H1 (cell line): ENCODE results near the gene SNED1. TPM values are rescaled to one million over a fixed set of nuclear protein-coding genes. Genes with fewer than 3 reads are reported as not detected.
A peak's percentile ranks its signal among the peaks of the same experiment; 100 is the strongest.

Experiments used
- CTCF ChIA-PET: fragments of 300-600 bp; sonication (Branson Sonifier 250); formaldehyde crosslinking; loops from one replicate; lab custom pipeline; 2021; ENCODE audit not compliant: partially characterized antibody; lab: Charles Lee
- POLR2A ChIA-PET: fragments of 300-600 bp; sonication (Branson Sonifier 250); formaldehyde crosslinking; loops from one replicate; lab custom pipeline; 2021; ENCODE audit warnings: inconsistent platforms; ENCODE audit not compliant: partially characterized antibody; lab: Charles Lee
- DNase-seq, 2 experiments: peaks; one replicate each; pipeline versions ENCODE4 v3.0.0 to v3.0.0-alpha.2; 2010 to 2022; ENCODE audit warnings: low spot score in 2 of 2, low read depth in 1 of 2, mixed read lengths in 1 of 2
- FAIRE-seq: peaks from 2 replicates; lab custom pipeline; 2011; peaks lifted over from hg19 to GRCh38; lab: Jason Lieb, UNC
- H2AFZ ChIP-seq: 2 replicates; pipeline ENCODE4 v1.8.1; 2012; ENCODE audit warnings: low read length, inconsistent platforms
- H2AK5ac ChIP-seq: 2 replicates; pipeline ENCODE4 v1.6.1; 2013; ENCODE audit warnings: low read depth, low read length
- H2BK120ac ChIP-seq: replicated peaks from 2 replicates; pipeline ENCODE3; 2013; ENCODE audit warnings: low read depth, low read length, inconsistent platforms
- H2BK12ac ChIP-seq: 2 replicates; pipeline ENCODE4 v1.6.1; 2013; ENCODE audit warnings: low read depth, low read length
- H2BK15ac ChIP-seq: 2 replicates; pipeline ENCODE4 v1.6.1; 2013; ENCODE audit warnings: low read length
- H2BK20ac ChIP-seq: 2 replicates; pipeline ENCODE4 v1.6.1; 2013; ENCODE audit warnings: low read length
- H2BK5ac ChIP-seq: 2 replicates; pipeline ENCODE4 v1.6.1; 2013; ENCODE audit warnings: low read depth, low read length
- H3K14ac ChIP-seq: 2 replicates; pipeline ENCODE4 v1.6.1; 2013; ENCODE audit warnings: inconsistent platforms; ENCODE audit not compliant: insufficient read length
- H3K18ac ChIP-seq: 2 replicates; pipeline ENCODE4 v1.6.1; 2013; ENCODE audit warnings: low read length; ENCODE audit errors: extremely low read depth
- H3K23ac ChIP-seq: 2 replicates; pipeline ENCODE4 v1.6.1; 2013; ENCODE audit warnings: inconsistent platforms; ENCODE audit not compliant: insufficient read length
- H3K23me2 ChIP-seq: 2 replicates; pipeline ENCODE4 v1.6.1; 2013; ENCODE audit warnings: low read depth, low read length
- H3K27ac ChIP-seq: 2 replicates; pipeline ENCODE4 v1.6.1; 2011; ENCODE audit warnings: low read depth, low read length, inconsistent platforms
- H3K27me3 ChIP-seq, 4 experiments: replicated peaks in 1 of 4; 1 replicate in 1 of 4; 2 replicates in 3 of 4; pipeline versions ENCODE4 v1.6.1 to v1.8.1; 2011 to 2013; ENCODE audit warnings: low read length in 3 of 4, mild to moderate bottlenecking in 3 of 4, inconsistent platforms in 2 of 4, mixed read lengths in 2 of 4, moderate library complexity in 1 of 4; ENCODE audit not compliant: control insufficient read depth in 3 of 4, insufficient read depth in 3 of 4; ENCODE audit errors: extremely low read depth in 1 of 4
- H3K36me3 ChIP-seq, 4 experiments: 2 replicates each; pipeline versions ENCODE4 v1.6.1 to v1.8.1; 2011 to 2013; ENCODE audit warnings: mild to moderate bottlenecking in 4 of 4, low read length in 3 of 4, moderate library complexity in 2 of 4, control low read depth in 1 of 4, inconsistent platforms in 1 of 4; ENCODE audit not compliant: insufficient read depth in 4 of 4, control insufficient read depth in 2 of 4
- H3K4ac ChIP-seq: replicated peaks from 2 replicates; pipeline ENCODE3; 2013; ENCODE audit warnings: low read length, low read depth, mixed read lengths, inconsistent platforms; ENCODE audit not compliant: insufficient read length
- H3K4me1 ChIP-seq, 4 experiments: replicated peaks in 1 of 4; 1 replicate in 1 of 4; 2 replicates in 3 of 4; pipeline versions ENCODE4 v1.6.1 to v1.8.1; 2011 to 2013; ENCODE audit warnings: low read length in 3 of 4, inconsistent platforms in 2 of 4, mixed read lengths in 1 of 4; ENCODE audit not compliant: insufficient read depth in 4 of 4, control insufficient read depth in 3 of 4
- H3K4me2 ChIP-seq, 2 experiments: 2 replicates each; pipeline versions ENCODE4 v1.6.1 to v1.8.1; 2011 to 2013; ENCODE audit warnings: low read depth in 2 of 2, low read length in 2 of 2, control low read depth in 1 of 2, inconsistent platforms in 1 of 2, mild to moderate bottlenecking in 1 of 2; ENCODE audit not compliant: insufficient read depth in 1 of 2
- H3K4me3 ChIP-seq, 4 experiments: fragments of 200-600, 300-600 bp in 1 of 4; sonication (generic), shearing (Covaris generic), sonication (Bioruptor Twin) in 1 of 4; 2 replicates each; pipeline versions ENCODE4 v1.5.1 to v1.8.1; 2011 to 2016; ENCODE audit warnings: low read length in 4 of 4, low read depth in 3 of 4, control low read depth in 2 of 4, inconsistent platforms in 2 of 4, mild to moderate bottlenecking in 2 of 4, mixed read lengths in 1 of 4, moderate library complexity in 1 of 4; ENCODE audit not compliant: insufficient read depth in 2 of 4; ENCODE audit errors: extremely low read depth in 1 of 4
- H3K56ac ChIP-seq: replicated peaks from 2 replicates; pipeline ENCODE3; 2013; ENCODE audit warnings: low read depth, mild to moderate bottlenecking, mixed read lengths, low read length, inconsistent platforms; ENCODE audit not compliant: insufficient read length
- H3K79me1 ChIP-seq: 2 replicates; pipeline ENCODE4 v1.6.1; 2013; ENCODE audit warnings: low read depth, low read length, control low read depth
- H3K79me2 ChIP-seq, 2 experiments: 2 replicates each; pipeline versions ENCODE4 v1.6.1 to v1.8.1; 2012 to 2013; ENCODE audit warnings: low read length in 2 of 2, mild to moderate bottlenecking in 2 of 2, inconsistent platforms in 1 of 2; ENCODE audit not compliant: insufficient read depth in 2 of 2, control insufficient read depth in 1 of 2
- H3K9ac ChIP-seq, 4 experiments: replicated peaks in 1 of 4; 1 replicate in 1 of 4; 2 replicates in 3 of 4; pipeline versions ENCODE4 v1.6.1 to v1.8.1; 2011 to 2013; ENCODE audit warnings: low read depth in 3 of 4, low read length in 3 of 4, control low read depth in 2 of 4, mild to moderate bottlenecking in 2 of 4, moderate library complexity in 2 of 4, inconsistent platforms in 1 of 4; ENCODE audit errors: extremely low read depth in 1 of 4
- H3K9me3 ChIP-seq, 2 experiments: 2 replicates each; pipeline versions ENCODE4 v1.6.1 to v1.8.1; 2012 to 2013; ENCODE audit warnings: mild to moderate bottlenecking in 2 of 2, moderate library complexity in 2 of 2, control low read depth in 1 of 2, inconsistent platforms in 1 of 2, low read depth in 1 of 2, low read length in 1 of 2, mixed read lengths in 1 of 2; ENCODE audit not compliant: insufficient read depth in 2 of 2
- H4K20me1 ChIP-seq, 2 experiments: replicated peaks in 1 of 2; 2 replicates each; pipeline versions ENCODE3 to v1.8.1; 2011 to 2013; ENCODE audit warnings: inconsistent platforms in 2 of 2, low read length in 2 of 2, mild to moderate bottlenecking in 1 of 2; ENCODE audit not compliant: insufficient read depth in 2 of 2, control insufficient read depth in 1 of 2
- H4K5ac ChIP-seq: 2 replicates; pipeline ENCODE4 v1.6.1; 2013; ENCODE audit warnings: low read length, low read depth, mixed read lengths, inconsistent platforms; ENCODE audit not compliant: insufficient read length
- H4K8ac ChIP-seq: 2 replicates; pipeline ENCODE4 v1.8.0; 2013; ENCODE audit warnings: mild to moderate bottlenecking, moderate library complexity, low read length, inconsistent platforms; ENCODE audit not compliant: insufficient read depth; ENCODE audit errors: extremely low read depth
- H4K91ac ChIP-seq: replicated peaks from 2 replicates; pipeline ENCODE3; 2013; ENCODE audit warnings: low read length, mixed read lengths, inconsistent platforms; ENCODE audit not compliant: insufficient read length
- BCL11A ChIP-seq, 2 experiments: IDR thresholded peaks; one replicate each; pipeline ENCODE4 v1.6.1; 2011; ENCODE audit warnings: low read depth in 2 of 2, low read length in 2 of 2, mild to moderate bottlenecking in 2 of 2
- CBX5 ChIP-seq: fragments of 300-800, 300-1000 bp; sonication (generic); IDR thresholded peaks from 2 replicates; pipeline ENCODE4 v1.7.1; 2016; ENCODE audit warnings: antibody characterized with exemption, low read length, low read depth
- CREB1 ChIP-seq: IDR thresholded peaks from 2 replicates; pipeline ENCODE4 v1.6.1; 2012; ENCODE audit warnings: inconsistent platforms
- CTBP2 ChIP-seq: IDR thresholded peaks from 2 replicates; pipeline ENCODE4 v1.7.0; 2011; ENCODE audit warnings: borderline replicate concordance, mild to moderate bottlenecking, moderate library complexity, mixed read lengths, low read length; ENCODE audit not compliant: insufficient read depth, insufficient read length
- HDAC6 ChIP-seq: IDR thresholded peaks from one replicate; pipeline ENCODE4 v1.7.1; 2012; ENCODE audit warnings: low read depth, mild to moderate bottlenecking, inconsistent platforms, low read length, moderate library complexity
- JUN ChIP-seq: IDR thresholded peaks from 2 replicates; pipeline ENCODE4 v1.6.1; 2011; ENCODE audit warnings: low read depth, mild to moderate bottlenecking, improper control_type of control experiment, low read length
- JUND ChIP-seq: IDR thresholded peaks from 2 replicates; pipeline ENCODE4 v1.6.1; 2011; ENCODE audit warnings: mild to moderate bottlenecking, improper control_type of control experiment, low read length
- NRF1 ChIP-seq: IDR thresholded peaks from 2 replicates; pipeline ENCODE4 v1.6.1; 2011; ENCODE audit warnings: mild to moderate bottlenecking, low read depth, low read length, improper control_type of control experiment
- RNF2 ChIP-seq: fragments of 200-900, 300-1000 bp; sonication (generic); IDR thresholded peaks from 2 replicates; pipeline ENCODE4 v1.7.1; 2016; ENCODE audit warnings: borderline replicate concordance, low read depth, mild to moderate bottlenecking, antibody characterized with exemption, low read length; ENCODE audit not compliant: poor library complexity, severe bottlenecking; ENCODE audit errors: missing control alignments
- SP1 ChIP-seq: IDR thresholded peaks from 2 replicates; pipeline ENCODE4 v1.6.1; 2011; ENCODE audit warnings: low read depth, low read length
- WGBS, 2 experiments: shearing (Covaris generic) in 1 of 2; methylation state at CpG; one replicate each; pipeline versions ENCODE4 v1.1.6 to v1.1.7; 2013 to 2015; ENCODE audit warnings: low lambda C conversion rate in 2 of 2, mixed read lengths in 2 of 2, inconsistent platforms in 1 of 2, low coverage in 1 of 2, missing lambda C conversion rate in 1 of 2; ENCODE audit not compliant: insufficient replicate concordance in 2 of 2, insufficient coverage in 1 of 2, insufficient read length in 1 of 2; ENCODE audit errors: extremely low coverage in 1 of 2, missing lambda C conversion rate in 1 of 2; 5-methylcytosine and 5-hydroxymethylcytosine counted together
- polyA plus RNA-seq, 7 experiments: library from polyadenylated mRNA; depleted of rRNA in 3 of 7; stranded (reverse) in 5 of 7; unstranded in 2 of 7; fragments of >200 nt in 5 of 7; fragments of 200-250 nt in 2 of 7; gene quantifications; 1 replicate in 5 of 7; 2 replicates in 1 of 7; 4 replicates in 1 of 7; pipeline versions ENCODE4 v1.2.1 to v1.2.3, GENCODE V29; 2011 to 2013; ENCODE audit warnings: missing spikeins in 2 of 7, mixed read lengths in 2 of 7
- total RNA-seq: library from RNA; stranded (reverse); fragmentation: NEBNext Ultra II Directional; extraction: Animal tissue kit (Norgen Biotek cat#: 25700); gene quantifications from 2 replicates; pipeline ENCODE4 v1.2.1, GENCODE V29; 2021
- TF ChIP-seq, protein P1 (sequence below): IDR thresholded peaks from 2 replicates; pipeline ENCODE4 v1.6.1; 2012; ENCODE audit warnings: inconsistent platforms

SNED1 gene
- total and polyA plus RNA-seq, 2 of the 8 experiments (the other 6 are each of a cell fraction or from before 2014, with no cell fraction given), result 1.9 TPM

DNA sequence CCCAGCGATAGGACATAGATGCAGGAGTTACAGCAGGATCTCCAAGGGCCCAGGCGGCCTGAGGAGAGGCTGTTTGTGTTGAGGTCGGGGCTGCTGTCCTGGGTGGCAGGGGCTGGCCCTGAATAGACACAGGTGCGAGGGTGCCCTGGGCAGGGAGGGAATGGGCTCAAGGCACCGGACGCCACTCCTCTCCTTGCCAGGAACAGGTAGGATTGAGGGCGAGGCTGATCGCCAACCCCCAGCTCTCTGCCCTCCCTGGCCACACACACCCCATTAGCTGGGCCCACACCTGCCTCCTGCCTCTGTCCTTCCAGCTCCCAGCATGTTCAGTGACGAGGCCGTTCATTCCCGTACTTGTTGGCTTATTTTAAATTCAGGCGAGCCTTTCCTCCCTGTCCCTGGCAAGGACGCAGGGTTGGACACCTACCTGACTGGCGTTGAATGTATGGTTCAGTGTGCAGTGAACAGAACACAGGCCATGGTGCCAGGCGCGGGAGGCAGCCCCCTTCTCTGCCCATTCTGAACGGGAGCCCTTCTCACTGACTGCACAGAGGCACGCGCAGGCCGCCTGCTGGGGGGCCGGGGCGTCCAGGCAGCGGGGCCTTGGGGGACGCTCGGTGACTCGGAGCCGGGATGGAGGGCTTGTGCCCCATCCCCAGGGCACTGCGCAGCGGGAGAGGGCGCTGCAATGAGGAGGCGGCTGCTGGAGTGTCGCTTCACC lies 41.3 kb upstream of the SNED1 start:
- no peak overlapping the region for H3K23ac ChIP-seq
- no peak overlapping the region for H3K4ac ChIP-seq
- no peak overlapping the region for H3K56ac ChIP-seq
- H2BK120ac ChIP-seq, result no peak overlapping the region
- WGBS, 2 experiments, result 92% methylated on average over 19 of the region's 32 CpGs; no CpG with 5 or more reads in 1 of the 2 experiments
- H2AFZ ChIP-seq, result no peak overlapping the region
- no peak overlapping the region for H3K4me2 ChIP-seq
- no peaks in the 10 kb centered on the region for H3K79me1 ChIP-seq
- H3K4me1 ChIP-seq, result peaks cover 0 to 17% (median 7%) of the 10 kb centered on the region in 4 experiments; a peak in 5 of 7 replicates
- no peak overlapping the region; the same call in 1 of the 2 replicates for H3K18ac ChIP-seq
- ChIA-PET POLR2A (interaction anchor here (0.9 kb wide), 1 partner anchor 42 kb away, joined by 3 read pairs; no protein-coding TSS in a partner anchor), CTCF (interaction anchor here (0.5 to 1.6 kb wide), 9 partner anchors 8 to 332 kb away, joined by 3 to 5 read pairs (median 3); no protein-coding TSS in a partner anchor)
- H3K9ac ChIP-seq, result no peak overlapping the region
- no peaks in the 10 kb centered on the region for H3K36me3 ChIP-seq
- no peak for TF ChIP-seq RNF2
- TF ChIP-seq CTBP2, result no peak
- no peak for TF ChIP-seq BCL11A (IDR thresholded peaks at IDR 0.05; ENCODE audit: low read depth in 2 of 2, low read length in 2 of 2)
- TF ChIP-seq SP1, result no peak
- TF ChIP-seq CBX5, result no peak
- TF ChIP-seq JUND, result no peak
- TF ChIP-seq, protein P1, sequence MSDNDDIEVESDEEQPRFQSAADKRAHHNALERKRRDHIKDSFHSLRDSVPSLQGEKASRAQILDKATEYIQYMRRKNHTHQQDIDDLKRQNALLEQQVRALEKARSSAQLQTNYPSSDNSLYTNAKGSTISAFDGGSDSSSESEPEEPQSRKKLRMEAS, result no peak
- no peak for TF ChIP-seq NRF1
- TF ChIP-seq CREB1, result no peak
- no peak for TF ChIP-seq JUN
- TF ChIP-seq HDAC6, result no peak
- no peak overlapping the region for H2BK20ac ChIP-seq
- H3K27me3 ChIP-seq, result no peaks in the 10 kb centered on the region
- FAIRE-seq (no peak), DNase-seq (peak in 1 of 2 experiments; percentile 45)
- no peak overlapping the region for H3K14ac ChIP-seq
- no peak overlapping the region for H2BK15ac ChIP-seq
- H3K23me2 ChIP-seq, result peaks cover 8% of the 10 kb centered on the region; the same call in 1 of the 2 replicates
- no peak overlapping the region for H3K27ac ChIP-seq
- H3K4me3 ChIP-seq, result no peak overlapping the region
- H2BK5ac ChIP-seq, result no peak overlapping the region
- no peak overlapping the region for H4K5ac ChIP-seq
- H4K91ac ChIP-seq, result no peak overlapping the region
- H2BK12ac ChIP-seq, result 0 out of 2 replicates have a peak overlapping the region, but pooled peaks have one; percentile 9
- H2AK5ac ChIP-seq, result no peak overlapping the region
- H4K20me1 ChIP-seq, result peaks cover 0 to 10% of the 10 kb centered on the region in 2 experiments
- no peaks in the 10 kb centered on the region for H3K79me2 ChIP-seq
- no peak overlapping the region; the same call in 1 of the 2 replicates for H4K8ac ChIP-seq
- H3K9me3 ChIP-seq, result no peaks in the 10 kb centered on the region
